ENCODE results near the gene C1orf56.

The C1orf56 gene

DNA sequence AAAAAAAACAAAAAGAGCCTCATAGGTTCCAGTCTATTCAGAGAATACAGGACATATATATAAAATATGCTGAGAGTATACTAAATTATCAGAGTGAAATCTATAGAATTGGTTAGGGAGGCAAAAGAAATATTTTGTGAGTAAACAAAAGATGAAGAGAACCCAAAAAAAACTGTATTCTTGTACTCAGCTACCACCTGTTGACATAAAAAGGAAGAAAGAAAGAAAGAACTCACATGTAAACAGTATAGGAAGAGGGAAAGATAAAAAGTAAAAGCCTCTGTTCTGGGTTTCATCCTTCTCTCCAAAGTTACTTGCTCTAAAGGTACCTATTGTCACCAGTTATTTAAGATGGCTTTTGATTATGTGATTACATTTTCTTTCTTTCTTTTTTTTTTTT is 21.1 kb upstream of the C1orf56 start:
- no peak for TF ChIP-seq ZFX (IDR thresholded peaks at IDR 0.05)
- TF ChIP-seq, protein P1, sequence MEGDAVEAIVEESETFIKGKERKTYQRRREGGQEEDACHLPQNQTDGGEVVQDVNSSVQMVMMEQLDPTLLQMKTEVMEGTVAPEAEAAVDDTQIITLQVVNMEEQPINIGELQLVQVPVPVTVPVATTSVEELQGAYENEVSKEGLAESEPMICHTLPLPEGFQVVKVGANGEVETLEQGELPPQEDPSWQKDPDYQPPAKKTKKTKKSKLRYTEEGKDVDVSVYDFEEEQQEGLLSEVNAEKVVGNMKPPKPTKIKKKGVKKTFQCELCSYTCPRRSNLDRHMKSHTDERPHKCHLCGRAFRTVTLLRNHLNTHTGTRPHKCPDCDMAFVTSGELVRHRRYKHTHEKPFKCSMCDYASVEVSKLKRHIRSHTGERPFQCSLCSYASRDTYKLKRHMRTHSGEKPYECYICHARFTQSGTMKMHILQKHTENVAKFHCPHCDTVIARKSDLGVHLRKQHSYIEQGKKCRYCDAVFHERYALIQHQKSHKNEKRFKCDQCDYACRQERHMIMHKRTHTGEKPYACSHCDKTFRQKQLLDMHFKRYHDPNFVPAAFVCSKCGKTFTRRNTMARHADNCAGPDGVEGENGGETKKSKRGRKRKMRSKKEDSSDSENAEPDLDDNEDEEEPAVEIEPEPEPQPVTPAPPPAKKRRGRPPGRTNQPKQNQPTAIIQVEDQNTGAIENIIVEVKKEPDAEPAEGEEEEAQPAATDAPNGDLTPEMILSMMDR (conservative IDR thresholded peaks at IDR 0.05), result no peak
- H3K27ac ChIP-seq, result no peak overlapping the region

DNA sequence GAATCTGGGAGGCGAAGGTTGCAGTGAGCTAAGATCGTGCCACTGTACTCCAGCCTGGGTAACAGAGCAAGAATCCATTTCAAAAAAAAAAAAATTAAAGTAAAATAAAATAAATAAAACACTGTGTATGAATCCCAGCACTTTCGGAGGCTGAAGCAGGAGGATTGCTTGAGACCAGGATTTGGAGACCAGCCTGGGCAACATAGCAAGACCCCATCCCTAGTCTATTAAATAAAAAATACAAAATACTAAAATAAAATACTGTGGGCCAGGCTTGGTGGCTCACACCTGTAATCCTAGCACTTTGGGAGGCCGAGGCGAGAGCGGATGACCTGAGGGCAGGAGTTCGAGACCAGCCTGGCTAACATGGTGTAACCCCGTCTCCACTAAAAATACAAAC is 15.4 kb upstream of the C1orf56 start:
- no peak overlapping the region for H3K27ac ChIP-seq
- TF ChIP-seq, protein P1 (conservative IDR thresholded peaks at IDR 0.05), result no peak
- no peak for TF ChIP-seq ZFX (IDR thresholded peaks at IDR 0.05)

DNA sequence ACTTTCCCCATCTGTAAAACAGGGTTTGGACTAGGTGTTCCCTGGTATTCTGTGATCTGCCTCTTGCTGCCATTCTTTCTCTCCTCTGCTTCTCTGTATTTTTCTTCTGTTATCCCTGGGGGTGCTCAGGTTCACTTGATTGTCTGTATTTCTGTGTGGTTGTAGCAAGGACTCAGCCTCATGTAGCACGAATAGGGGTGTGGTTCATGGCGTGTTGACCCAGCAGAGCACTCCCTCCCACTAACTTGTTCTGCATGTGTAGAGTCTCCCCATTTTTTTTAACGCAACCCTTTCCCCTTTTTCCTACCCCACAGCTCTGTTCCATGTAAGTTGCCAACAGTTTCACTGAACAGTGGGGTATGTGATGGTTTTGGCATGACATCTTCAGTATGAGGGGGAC is 12.4 kb upstream of the C1orf56 start:
- TF ChIP-seq, protein P1 (conservative IDR thresholded peaks at IDR 0.05), result no peak

DNA sequence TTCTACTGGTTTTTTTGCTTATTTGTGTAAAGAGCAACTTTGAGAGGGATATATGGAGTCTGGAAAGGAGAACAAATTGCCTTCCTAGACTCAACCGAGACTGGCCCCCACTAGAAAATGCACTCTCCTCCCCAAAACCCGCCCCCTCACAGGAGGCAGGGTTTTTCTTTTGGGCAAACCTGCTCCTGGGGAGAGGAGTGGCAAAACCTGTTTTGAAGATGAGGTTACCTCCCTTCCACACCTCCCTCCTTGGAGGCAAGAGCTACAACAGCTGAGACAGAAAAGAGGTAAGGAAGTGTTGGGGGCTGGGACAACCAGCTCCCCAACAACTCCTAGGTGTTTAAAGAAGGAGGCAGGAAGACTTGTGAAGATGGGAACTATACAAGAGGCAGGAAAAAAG is 11.2 kb upstream of the C1orf56 start, which contains the start of gene BNIPL:
TSS of gene BNIPL (plus strand) at position 231 of the 400 bp plus-strand sequence. CDS start at position 371, 140 bp downstream.
- TF ChIP-seq, protein P1 (conservative IDR thresholded peaks at IDR 0.05), result no peak
- no peak for TF ChIP-seq ZFX (IDR thresholded peaks at IDR 0.05)
- H3K27ac ChIP-seq, result no peak within 1 kb of the TSS

More for the DNA sequence above, 12.4 kb upstream of the C1orf56 start:
- no peak overlapping the region for H3K27ac ChIP-seq

DNA sequence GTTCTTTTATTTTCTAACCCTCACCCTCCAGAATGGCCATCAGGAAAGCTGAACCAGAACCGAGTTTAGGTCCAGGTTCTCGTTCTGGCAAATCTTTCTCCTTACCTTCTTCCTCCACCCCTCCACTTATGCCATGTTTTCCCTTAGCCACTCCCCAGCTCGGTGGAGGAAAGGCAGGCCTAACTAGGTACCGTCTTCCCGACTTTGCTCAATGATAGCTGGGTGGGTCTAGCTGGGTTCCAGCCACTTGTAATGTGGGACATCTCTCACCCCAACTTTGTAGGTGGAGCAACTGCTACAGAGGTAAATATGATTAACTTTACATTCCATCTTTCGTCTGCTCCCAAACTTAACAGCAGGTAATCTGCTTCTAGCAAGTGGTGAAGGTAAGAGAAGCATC is 10.5 kb upstream of the C1orf56 start:
- TF ChIP-seq ZFX (IDR thresholded peaks at IDR 0.05), result no peak
- no peak overlapping the region for H3K27ac ChIP-seq

DNA sequence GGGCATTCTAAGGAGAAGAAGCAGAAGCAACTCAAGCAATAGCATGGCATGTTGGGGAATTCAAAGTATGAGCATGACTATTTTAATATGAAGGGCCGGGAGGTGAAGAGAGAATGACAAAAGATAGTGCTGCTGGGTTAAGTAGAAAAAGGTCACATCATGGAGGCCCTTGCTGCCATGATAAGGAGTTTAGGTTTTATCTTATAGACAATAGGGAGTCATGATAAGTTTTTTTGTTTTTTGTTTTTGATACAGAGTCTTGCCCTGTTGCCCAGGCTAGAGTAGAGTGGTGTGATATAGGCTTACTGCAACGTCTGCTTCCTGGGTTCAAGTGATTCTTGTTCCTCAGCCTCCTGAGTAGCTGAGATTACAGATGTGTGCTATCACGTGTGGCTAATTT is 8.0 kb upstream of the C1orf56 start:
- no peak for TF ChIP-seq ZFX (IDR thresholded peaks at IDR 0.05)
- TF ChIP-seq, protein P1 (conservative IDR thresholded peaks at IDR 0.05), result no peak
- H3K27ac ChIP-seq, result no peak overlapping the region

DNA sequence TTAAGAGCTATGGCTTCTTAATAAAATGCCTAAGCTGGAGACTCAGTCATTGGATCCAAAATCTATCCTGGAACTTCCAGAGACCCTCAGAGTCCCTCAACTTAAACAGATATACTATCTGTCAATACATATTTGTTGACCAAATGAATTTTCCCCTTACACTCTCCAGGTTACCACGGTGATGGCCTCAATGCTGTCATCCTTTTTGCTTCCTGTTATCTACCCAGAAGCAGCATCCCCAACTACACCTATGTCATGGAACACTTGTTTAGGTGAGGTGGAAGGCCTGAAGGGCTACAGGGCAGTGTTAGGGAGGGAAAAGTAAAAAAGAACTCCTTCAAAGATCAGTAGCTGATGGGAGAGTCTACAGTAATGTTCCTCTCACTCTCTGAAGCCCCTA is 4.4 kb upstream of the C1orf56 start:
- TF ChIP-seq, protein P1 (conservative IDR thresholded peaks at IDR 0.05), result no peak
- no peak for TF ChIP-seq ZFX (IDR thresholded peaks at IDR 0.05)
- H3K27ac ChIP-seq, result no peak overlapping the region

DNA sequence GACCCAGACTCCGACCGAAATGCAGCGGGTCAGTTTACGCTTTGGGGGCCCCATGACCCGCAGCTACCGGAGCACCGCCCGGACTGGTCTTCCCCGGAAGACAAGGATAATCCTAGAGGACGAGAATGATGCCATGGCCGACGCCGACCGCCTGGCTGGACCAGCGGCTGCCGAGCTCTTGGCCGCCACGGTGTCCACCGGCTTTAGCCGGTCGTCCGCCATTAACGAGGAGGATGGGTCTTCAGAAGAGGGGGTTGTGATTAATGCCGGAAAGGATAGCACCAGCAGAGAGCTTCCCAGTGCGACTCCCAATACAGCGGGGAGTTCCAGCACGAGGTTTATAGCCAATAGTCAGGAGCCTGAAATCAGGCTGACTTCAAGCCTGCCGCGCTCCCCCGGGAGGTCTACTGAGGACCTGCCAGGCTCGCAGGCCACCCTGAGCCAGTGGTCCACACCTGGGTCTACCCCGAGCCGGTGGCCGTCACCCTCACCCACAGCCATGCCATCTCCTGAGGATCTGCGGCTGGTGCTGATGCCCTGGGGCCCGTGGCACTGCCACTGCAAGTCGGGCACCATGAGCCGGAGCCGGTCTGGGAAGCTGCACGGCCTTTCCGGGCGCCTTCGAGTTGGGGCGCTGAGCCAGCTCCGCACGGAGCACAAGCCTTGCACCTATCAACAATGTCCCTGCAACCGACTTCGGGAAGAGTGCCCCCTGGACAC is 534 bp downstream of the C1orf56 start:
- H3K27ac ChIP-seq, result no peak overlapping the region; the same call in 1 of the 2 replicates
- TF ChIP-seq, protein P1 (conservative IDR thresholded peaks at IDR 0.05), result no peak
- TF ChIP-seq ZFX (IDR thresholded peaks at IDR 0.05), result no peak

Data from C4-2B (cell line).